ENCODE data around the gene SPOCK1.

Gene SPOCK1

GRCh38 chr5:137385064-137385463 is 114.1 kb downstream of the SPOCK1 start:
- Histone ChIP-seq H4K20me1 (ENCODE audit: insufficient read depth) (no peaks in the 10 kb centered on the region), H3K9ac (no peak overlapping the region), H3K27ac (no peak overlapping the region), H3K4me3 (IDR thresholded peaks at IDR 0.05; ENCODE audit: insufficient read depth, low read depth, low read length) (no peak overlapping the region), H3K79me2 (ENCODE audit: insufficient read depth, low read depth) (no peaks in the 10 kb centered on the region), H3K4me2 (no peak overlapping the region), H3K36me3 (ENCODE audit: insufficient read depth) (no peaks in the 10 kb centered on the region), H3K4me1 (ENCODE audit: low read depth, poor library complexity, severe bottlenecking) (no peaks in the 10 kb centered on the region), H2AFZ (ENCODE audit: low read depth) (no peak overlapping the region), H3K27me3 (ENCODE audit: insufficient read depth, low read depth) (no peaks in the 10 kb centered on the region)
- TF ChIP-seq CTCF (conservative IDR thresholded peaks at IDR 0.05; ENCODE audit: low read depth, low read length): no peak

- Histone ChIP-seq H3K4me3 (IDR thresholded peaks at IDR 0.05; ENCODE audit: insufficient read depth, low read depth, low read length) (no peak overlapping the region), H3K27ac (no peak overlapping the region), H3K27me3 (ENCODE audit: insufficient read depth, low read depth) (no peaks in the 10 kb centered on the region), H3K4me1 (ENCODE audit: low read depth, poor library complexity, severe bottlenecking) (no peaks in the 10 kb centered on the region), H2AFZ (ENCODE audit: low read depth) (no peak overlapping the region), H3K36me3 (ENCODE audit: insufficient read depth) (no peaks in the 10 kb centered on the region), H4K20me1 (ENCODE audit: insufficient read depth) (no peaks in the 10 kb centered on the region), H3K79me2 (ENCODE audit: insufficient read depth, low read depth) (no peaks in the 10 kb centered on the region), H3K9ac (no peak overlapping the region), H3K4me2 (no peak overlapping the region)
- no peak for TF ChIP-seq CTCF (conservative IDR thresholded peaks at IDR 0.05; ENCODE audit: low read depth, low read length)
Observed at GRCh38 chr5:137383909-137384308, 115.2 kb downstream of the SPOCK1 start.

- Histone ChIP-seq H4K20me1 (ENCODE audit: insufficient read depth) (no peaks in the 10 kb centered on the region), H3K4me2 (no peak overlapping the region), H3K4me1 (ENCODE audit: low read depth, poor library complexity, severe bottlenecking) (no peaks in the 10 kb centered on the region), H3K9ac (no peak overlapping the region), H3K36me3 (ENCODE audit: insufficient read depth) (no peaks in the 10 kb centered on the region), H2AFZ (ENCODE audit: low read depth) (no peak overlapping the region), H3K4me3 (IDR thresholded peaks at IDR 0.05; ENCODE audit: insufficient read depth, low read depth, low read length) (no peak overlapping the region), H3K79me2 (ENCODE audit: insufficient read depth, low read depth) (no peaks in the 10 kb centered on the region), H3K27me3 (ENCODE audit: insufficient read depth, low read depth) (no peaks in the 10 kb centered on the region), H3K27ac (no peak overlapping the region)
- TF ChIP-seq CTCF (conservative IDR thresholded peaks at IDR 0.05; ENCODE audit: low read depth, low read length): no peak
Observed at GRCh38 chr5:137381555-137381954, 117.6 kb downstream of the SPOCK1 start.

GRCh38 chr5:137379555-137380286 is 119.4 kb downstream of the SPOCK1 start:
- H3K4me2 ChIP-seq: no peak overlapping the region
- no peaks in the 10 kb centered on the region for H3K79me2 ChIP-seq (ENCODE audit: insufficient read depth, low read depth)
- no peaks in the 10 kb centered on the region for H3K4me1 ChIP-seq (ENCODE audit: low read depth, poor library complexity, severe bottlenecking)
- H3K36me3 ChIP-seq (ENCODE audit: insufficient read depth): no peaks in the 10 kb centered on the region
- H3K27ac ChIP-seq: no peak overlapping the region
- no peaks in the 10 kb centered on the region for H4K20me1 ChIP-seq (ENCODE audit: insufficient read depth)
- no peak overlapping the region for H3K9ac ChIP-seq
- no peak for TF ChIP-seq CTCF (conservative IDR thresholded peaks at IDR 0.05; ENCODE audit: low read depth, low read length)
- H2AFZ ChIP-seq (ENCODE audit: low read depth): no peak overlapping the region
- no peak overlapping the region for H3K4me3 ChIP-seq (IDR thresholded peaks at IDR 0.05; ENCODE audit: insufficient read depth, low read depth, low read length)
- H3K27me3 ChIP-seq (ENCODE audit: insufficient read depth, low read depth): no peaks in the 10 kb centered on the region
